HG03342 (cell line): ENCODE results near the gene TAAR2.
"Not testable (repeated sequence)": the region's sequence is repeated elsewhere in the genome, so short reads cannot be mapped to it uniquely, and the experiment has no call there.

Experiments used
- ATAC-seq: cut with Tn5 transposase; IDR thresholded peaks from one replicate; pipeline ENCODE4 v1.9.1; 2021; ENCODE audit warnings: mild to moderate bottlenecking, moderate library complexity; ENCODE audit not compliant: unreplicated experiment

Gene TAAR2, protein sequence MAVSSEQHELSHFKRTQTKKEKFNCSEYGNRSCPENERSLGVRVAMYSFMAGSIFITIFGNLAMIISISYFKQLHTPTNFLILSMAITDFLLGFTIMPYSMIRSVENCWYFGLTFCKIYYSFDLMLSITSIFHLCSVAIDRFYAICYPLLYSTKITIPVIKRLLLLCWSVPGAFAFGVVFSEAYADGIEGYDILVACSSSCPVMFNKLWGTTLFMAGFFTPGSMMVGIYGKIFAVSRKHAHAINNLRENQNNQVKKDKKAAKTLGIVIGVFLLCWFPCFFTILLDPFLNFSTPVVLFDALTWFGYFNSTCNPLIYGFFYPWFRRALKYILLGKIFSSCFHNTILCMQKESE

DNA sequence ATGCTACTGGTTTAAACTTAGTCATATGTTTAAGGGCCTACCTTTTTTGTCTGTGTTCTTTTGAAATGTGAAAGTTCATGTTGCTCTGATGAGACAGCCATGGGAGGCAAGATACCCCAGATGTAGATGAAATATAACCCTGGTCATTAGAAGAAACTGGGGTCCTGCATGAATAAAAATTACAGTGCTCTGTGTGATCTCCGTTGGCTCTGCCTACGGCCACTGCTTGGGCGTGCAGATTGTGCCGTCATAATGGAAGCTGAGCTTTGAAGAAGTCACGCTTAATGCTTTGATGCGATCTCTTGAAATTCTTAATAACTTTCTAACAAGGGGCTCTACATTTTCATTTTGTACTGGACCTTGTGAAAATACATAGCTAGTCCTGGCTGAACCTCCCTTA is at the start of gene TAAR2:
Gene TAAR2, minus strand, starts transcription at position 101 of the 400 bp plus-strand sequence. Its CDS starts 0 bp downstream, at position 101.
- no peak for ATAC-seq

DNA sequence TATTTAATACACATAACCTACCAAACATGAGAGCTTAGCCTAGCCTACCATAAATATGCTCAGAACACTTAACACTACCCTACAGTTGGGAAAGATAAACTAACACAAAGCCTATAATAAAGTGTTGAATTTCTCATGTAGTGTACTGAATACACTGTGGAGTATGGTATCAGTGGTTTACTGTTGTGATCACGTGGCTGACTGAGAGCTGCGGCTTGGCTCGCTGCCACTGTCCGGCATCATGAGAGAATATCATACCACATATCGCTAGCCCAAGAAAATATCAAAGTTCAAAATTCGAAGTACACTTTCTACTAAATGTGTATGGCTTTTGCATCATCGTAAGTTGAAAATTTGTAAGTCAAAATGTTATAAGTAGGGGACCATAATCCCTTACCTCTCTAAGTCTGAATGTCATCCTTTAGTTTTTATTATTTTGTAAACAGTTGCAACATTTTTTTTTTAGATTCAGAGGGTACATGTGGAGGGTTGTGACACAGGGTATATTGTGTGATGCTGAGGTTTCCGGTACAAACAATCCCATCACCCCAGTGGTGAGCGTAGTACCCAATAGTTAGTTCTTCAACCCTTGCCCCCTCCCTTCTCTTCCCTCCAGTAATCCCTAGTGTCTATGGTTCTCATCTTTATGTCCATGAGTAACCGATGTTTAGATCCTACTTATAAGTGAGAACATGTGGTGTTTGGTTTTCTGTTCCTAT is 49.5 kb upstream of the TAAR2 start:
- no peak for ATAC-seq

DNA sequence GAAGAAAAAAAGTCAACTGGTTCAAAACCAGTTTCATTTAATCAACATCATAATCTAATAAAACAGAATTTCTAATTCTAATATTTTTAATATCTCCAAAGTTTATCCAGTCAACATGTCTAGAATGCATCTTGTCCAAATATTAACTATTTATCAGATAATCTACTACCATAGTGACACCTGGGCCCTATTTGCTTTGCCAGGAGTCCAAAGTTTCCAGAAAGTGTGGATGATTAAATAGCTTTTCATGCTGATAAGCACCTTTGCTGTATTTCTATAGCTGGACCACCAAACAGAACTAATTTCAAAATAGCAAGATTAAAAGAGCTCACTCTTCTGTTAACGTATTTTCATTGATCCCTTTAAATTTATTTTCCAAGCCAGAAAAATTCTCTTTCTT is 47.2 kb upstream of the TAAR2 start:
- no peak for ATAC-seq

DNA sequence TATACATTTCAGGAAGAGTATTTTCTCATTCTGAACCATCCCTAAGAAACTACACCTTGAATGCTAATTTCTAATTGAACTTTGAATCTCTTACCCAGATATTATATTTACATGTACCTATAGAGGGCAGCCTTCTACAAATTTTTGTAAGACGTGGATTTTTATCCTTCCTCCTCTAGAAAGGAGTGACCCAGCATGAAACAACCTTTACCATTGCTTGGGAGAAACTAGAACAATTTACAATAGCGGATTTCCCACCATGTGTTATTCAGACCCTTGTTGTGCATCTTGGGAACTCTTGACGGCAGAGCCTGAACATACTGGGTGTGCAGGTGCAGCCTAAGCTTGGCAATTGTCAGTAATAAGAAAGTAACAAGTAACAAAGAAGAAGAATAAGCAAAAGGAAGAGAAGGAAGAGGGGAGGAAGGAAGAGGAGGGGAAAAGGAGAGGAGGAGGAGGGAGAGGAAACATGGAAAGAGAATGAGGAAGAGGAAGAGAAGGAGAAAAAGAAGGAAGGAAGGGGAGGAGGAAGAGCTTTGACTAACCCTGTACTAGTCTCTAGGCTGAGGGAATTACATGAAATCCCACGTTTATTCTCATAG is 45.7 kb upstream of the TAAR2 start:
- no peak for ATAC-seq

DNA sequence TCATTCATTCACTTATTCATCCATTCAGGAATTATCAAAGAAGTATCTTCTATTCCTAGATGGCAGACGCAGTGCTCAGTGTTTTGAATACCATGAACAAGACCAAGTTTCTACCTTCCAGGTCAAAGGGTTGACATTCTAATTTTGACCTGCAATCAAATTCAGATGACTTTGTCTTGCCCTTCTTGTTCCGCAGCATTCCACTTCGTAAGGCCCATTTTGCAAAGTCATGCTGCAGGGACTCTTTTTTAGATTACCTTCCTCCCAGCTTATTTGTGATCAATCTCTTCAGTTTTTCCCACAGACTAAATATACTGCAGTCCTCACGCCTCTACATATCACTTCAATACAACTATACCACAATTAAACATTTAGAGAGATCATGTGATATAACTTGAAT is 42.0 kb upstream of the TAAR2 start:
- ATAC-seq = no peak

DNA sequence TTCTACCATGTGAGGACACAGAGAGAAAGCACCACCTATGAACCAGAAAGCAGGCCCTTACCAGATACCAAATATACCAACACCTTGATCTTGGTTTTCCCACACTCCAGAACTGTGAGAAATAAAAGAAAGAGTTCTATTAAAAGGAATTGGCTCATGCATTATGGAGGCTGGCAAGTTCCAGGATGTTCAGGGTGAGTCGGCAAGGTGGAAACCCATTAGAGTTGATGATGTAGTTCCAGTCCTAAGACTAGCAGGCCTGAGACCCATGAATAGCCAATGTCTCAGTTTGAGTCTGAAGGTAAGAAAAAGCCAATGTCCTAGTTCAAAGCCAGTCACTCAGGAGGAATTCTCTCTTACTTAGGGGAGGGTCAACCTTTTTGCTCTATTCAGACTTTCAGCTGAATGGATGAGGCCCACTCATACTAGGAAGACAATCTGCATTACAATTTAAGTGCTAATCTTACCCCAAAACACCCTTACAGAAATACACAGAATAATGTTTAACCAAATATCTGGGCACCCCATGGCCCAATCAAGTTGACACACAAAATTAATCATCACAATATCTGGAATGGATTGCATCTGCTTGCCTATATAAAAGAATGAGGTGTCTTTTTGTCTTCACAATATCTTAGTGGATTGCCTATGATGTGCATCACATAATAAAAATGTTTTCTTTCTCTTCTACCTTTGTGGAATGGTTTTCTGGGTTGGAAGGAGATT is 40.4 kb upstream of the TAAR2 start:
- ATAC-seq = no peak

DNA sequence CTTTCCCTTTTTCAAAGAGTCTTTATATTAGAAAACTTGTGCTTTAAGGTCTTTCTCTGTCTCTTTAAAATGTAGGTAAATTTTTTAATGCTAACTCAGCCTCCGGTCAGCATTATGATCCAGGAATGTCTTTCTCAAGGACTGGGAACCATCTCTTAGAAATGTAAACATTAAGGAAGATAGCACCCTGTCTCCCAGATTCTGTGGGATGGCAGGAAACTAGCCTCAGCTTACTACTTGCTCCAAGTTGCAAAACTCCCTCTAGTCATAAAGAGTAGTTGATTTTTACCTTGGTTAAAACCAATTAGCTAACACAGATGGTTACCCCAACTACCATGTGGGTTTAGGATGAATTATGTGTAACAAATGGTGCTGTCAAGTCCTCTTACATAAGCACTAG is 39.6 kb upstream of the TAAR2 start:
- ATAC-seq = no peak

DNA sequence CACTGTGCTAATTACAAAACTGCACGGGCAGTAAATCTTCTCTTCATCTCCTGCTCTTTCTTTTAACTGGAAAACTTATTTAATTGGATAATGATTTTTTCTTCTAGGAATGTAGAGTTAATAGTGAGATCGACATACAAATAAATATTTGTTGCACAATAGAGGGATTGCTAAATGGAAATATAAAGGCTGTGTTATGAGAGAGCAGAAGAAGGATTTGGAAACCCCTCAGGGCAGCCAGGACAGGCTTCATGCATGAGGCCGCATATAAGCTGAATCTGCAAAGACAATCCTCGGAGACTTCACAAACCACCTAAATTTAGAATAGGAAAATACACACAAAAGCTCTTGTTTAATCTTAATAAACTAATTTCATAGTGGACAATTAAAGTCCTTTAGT is 37.8 kb upstream of the TAAR2 start:
- no peak for ATAC-seq

DNA sequence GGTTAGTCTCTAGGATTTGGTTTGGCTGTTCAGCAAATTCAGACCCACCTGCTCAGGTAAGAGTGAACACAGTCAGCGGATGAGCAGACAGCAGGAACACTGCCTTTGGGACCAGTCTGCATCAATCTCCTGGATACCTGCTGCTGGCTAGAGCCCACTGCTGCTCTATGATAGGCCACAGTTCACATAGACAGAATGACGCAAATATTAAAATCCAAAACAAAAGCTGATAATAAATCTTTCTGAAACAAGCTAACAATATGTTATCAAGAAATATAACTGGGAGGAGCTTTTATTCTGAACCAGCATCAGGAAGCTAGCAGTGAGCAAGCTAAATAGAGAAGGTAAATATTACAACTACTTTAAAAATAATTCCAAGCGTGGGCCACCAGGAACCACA is 35.0 kb upstream of the TAAR2 start, which contains the start of gene TAAR1:
Gene TAAR1, minus strand, starts transcription at position 101 of the 400 bp plus-strand sequence. CDS start 13,179 bp downstream, outside the sequence.
- ATAC-seq = no peak

DNA sequence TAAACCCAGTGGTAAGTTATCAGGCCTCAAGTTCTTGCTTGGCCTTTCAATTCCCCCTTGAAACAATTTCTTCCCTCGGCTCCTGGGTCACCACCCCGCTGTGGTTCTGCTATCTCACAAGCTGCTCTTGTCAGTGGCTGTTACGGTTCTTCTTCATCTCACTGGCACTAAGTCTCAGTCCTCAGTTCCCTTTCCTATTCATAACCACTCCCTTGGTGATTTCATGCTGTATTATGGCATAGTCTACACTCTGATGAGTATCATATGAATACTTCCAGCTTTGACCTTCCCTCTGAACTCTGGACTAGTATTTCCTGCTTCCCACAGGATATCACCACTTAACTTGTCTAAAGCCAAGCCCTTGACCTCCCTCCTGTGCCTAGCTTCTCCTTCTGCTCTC is 27.0 kb upstream of the TAAR2 start:
- peak; percentile 47 for ATAC-seq

DNA sequence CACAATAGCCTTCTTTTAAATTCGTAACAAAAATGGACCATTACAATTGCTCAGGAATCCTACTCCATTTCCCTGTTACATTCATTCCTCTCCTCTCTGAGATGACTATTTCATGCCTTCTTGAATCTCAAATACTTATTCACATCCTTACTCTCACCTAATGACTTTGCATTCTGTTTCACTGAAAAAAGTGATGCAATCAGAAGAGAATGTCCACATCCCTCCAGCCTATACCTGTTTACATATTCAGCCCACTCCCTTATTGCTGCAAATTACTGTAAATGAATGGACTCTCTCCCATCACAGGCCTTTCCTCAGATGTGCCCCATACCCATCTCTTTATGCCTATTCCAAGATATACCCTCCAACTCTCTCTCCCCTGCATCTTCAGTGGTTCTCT is 26.4 kb upstream of the TAAR2 start:
- no peak for ATAC-seq

DNA sequence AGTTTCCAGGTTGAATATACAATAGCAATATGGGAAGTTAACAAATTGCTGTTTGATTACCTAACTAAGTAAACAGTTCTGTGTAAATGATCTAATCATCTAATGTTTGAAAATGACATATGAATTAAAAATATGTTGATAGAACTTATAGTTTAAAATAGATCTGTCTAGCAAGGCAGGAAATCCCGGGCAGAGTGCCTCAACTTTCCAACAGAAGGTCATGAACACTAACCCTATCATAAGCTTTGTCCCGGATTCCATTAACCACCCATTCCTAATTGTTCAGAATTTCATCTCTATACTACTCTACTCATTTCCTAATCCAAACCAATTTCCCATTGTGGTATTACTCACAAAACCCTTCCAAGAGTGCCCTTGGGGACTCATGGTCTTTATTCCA is 24.8 kb upstream of the TAAR2 start:
- no peak for ATAC-seq

DNA sequence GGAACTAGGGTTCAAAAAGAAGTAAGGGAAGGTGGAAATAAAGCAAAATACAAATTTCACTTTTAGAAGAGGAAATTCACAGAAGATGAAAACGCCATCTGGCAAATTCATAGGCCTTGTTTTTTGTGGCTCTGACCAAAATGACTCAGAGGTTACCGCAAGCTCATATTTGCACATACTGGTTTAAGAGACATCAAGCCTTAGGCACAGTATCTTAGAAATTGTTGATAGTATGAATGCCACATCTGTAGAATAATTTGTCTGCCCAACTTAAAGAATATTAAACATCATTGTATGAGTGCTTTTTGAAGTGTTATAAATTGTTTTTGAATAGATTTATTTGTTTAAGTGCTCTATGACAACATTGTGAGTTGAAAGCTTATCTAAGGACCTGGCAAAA is 24.3 kb upstream of the TAAR2 start:
- peak; percentile 92 for ATAC-seq

DNA sequence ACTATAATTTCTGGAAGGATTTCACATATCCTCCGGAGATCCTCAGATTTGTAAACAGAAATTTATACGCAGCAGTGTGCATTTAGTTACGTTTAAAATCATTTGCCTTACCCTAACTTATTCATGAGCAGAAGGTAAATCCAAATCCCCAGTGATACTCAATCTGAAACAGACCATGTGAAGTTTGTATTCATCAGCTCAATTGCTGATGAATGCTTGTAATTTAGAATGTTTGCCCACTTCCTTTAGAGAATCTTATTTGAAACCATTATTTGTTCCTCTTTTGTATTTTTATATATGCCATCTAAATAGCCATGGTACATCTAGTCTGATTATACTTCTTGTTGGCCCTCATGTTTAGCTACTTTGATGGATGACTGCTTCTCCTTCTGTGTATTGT is 19.5 kb upstream of the TAAR2 start:
- ATAC-seq = no peak

DNA sequence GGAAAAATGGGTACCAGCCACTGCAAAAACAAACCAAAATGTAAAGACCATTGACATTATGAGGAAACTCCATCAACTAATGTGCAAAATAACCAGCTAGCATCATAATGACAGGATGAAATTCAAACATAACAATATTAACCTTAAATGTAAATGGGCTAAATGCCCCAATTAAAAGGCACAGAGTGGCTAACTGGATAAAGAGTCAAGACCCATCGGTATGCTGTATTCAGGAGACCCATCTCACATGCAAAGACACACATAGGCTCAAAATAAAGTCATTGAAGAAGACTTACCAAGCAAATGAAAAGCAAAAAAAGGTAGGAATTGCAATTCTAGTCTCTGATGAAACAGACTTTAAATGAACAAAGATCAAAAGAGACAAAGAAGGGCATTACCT is 13.1 kb upstream of the TAAR2 start:
- not testable (repeated sequence) for ATAC-seq

DNA sequence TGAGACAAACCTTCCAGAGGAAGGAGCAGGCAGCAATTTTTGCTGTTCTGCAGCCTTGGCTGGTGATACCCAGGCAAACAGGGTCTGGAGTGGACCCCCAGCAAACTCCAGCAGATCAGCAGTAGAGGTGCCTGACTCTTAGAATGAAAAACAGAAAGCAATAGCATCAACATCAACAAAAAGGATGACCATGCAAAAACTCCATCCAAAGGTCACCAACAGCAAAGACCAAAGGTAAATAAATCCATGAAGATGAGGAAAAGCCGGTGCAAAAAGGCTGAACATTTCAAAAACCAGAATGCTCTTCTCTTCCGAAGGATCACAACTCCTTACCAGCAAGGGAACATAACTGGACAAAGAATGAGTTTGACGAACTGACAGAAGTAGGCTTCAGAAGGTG is 11.8 kb upstream of the TAAR2 start:
- not testable (repeated sequence) for ATAC-seq

DNA sequence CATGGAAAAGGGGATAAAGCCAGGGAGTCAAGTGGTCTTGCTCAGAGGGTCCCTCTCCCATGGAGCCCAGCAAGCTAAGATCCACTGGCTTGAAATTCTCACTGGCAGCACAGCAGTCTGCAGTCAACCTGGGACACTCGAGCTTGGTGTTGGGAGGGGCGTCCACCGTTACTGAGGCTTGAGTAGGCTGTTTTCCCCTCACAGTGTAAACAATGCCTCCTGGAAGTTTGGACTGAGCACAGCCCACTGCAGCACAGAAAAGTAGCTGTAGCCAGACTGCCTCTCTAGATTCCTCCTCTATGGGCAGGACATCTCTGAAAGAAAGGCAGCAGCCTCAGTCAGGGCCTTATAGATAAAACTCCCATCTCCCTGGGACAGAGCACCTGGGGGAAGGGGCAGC is 11.2 kb upstream of the TAAR2 start:
- not testable (repeated sequence) for ATAC-seq

DNA sequence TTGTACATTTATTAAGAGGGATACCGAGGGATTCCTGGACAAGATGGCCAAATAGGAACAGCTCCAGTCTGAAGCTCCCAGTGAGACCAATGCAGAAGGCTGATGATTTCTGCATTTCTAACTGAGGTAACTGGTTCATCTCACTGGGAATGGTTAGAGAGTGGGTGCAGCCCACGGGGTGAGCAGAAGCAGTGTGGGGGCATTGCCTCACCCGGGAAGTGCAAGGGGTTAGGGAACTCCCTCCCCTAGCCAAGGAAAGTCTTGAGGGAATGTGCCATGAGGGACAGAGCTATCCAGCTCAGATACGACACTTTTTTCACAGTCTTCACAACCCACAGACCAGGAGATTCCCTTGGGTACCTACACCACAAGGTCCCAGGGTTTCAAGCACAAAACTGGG is 10.7 kb upstream of the TAAR2 start:
- ATAC-seq = no peak

DNA sequence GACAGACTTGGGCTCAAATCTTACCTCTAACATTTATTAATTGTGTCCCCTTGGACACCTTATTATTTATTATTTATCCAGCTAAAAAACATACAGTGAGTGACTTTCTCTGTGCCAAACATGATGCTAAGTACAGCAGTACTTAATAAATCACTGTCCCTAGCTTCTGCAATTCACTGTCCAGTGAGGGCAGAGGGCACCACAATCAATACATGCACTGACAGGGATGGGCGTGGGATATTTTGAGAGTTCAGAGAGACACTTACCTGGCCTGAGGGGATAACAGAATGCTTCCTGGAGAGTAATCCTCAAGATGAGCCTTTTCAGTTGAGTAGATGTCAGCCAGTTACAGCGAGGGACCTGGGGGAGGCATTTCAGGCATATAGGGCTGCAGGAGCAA is 9.3 kb upstream of the TAAR2 start:
- ATAC-seq = no peak

DNA sequence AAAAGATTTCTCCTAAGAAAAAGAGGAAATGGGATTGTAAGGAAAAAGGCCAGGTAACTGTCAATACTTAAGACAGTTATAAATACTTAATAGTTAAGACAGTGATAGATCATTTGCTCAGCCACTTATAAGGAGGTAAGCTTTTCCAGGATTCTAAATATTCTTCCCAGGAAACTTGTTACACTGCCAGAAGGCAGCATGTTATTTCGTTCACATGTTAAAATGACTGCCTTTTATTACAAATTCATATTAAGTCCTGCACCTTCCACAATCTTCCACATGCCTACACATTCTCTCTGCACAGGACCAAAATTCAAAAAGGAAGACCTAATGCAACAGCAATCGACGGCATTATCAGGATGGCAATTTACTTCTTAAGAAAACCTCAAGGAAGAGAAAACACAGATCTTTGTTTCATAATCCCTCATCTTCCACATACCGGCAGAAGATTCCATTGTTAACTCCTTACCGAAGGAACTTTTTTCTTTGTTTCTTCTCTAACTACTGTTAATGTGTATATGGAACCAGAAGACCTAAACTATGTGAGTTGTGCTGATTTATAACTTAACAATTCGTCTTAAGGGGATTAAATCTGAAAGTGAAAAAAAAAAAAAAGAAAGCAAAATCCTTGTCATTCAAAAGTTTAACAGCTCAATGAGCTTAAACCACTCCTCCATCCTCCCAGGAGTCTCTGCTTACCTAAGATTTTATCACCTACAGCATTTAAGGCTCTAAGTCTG is 799 bp downstream of the TAAR2 start:
- ATAC-seq = no peak

DNA sequence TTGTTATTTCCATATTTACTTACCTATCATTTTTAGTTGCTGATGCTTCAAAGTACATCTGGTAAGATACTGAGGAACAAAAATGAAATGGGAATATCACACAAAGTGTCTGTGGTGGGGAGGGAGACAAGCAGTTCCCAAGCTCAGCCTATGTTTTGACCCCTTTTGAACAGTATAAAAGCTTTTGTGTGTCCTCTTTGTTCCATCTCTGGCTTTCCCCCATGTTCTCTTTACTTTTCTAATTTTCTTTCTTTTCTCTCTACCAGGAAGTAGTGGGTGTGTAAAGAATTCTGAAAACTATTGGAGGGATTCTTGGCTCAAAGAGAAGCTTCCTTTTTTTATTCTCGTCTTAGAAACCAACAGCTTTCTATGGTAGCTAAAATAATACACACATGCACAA is 7.4 kb downstream of the TAAR2 start:
- no peak for ATAC-seq
